ENCODE results near the gene BOC. TPM values are rescaled to one million over a fixed set of nuclear protein-coding genes. Genes with fewer than 3 reads are reported as not detected.
A peak's percentile ranks its signal among the peaks of the same experiment; 100 is the strongest.

Gene BOC
- total RNA-seq, 1 donor = 16.9 TPM

GRCh38 chr3:113253702-113254101 lies 42.3 kb downstream of the BOC start:
- no peak for TF ChIP-seq CTCF (IDR thresholded peaks at IDR 0.05; ENCODE audit: insufficient read depth, low read length)
- no peak overlapping the region for H3K4me3 ChIP-seq (ENCODE audit: low read depth, low read length)
- DNase-seq (ENCODE audit: low read depth) = no peak

GRCh38 chr3:113254171-113254947 lies 43.0 kb downstream of the BOC start:
- H3K4me3 ChIP-seq (ENCODE audit: low read depth, low read length) = no peak overlapping the region
- peak; percentile 62 for DNase-seq (ENCODE audit: low read depth)
- TF ChIP-seq CTCF (IDR thresholded peaks at IDR 0.05; ENCODE audit: insufficient read depth, low read length) = no peak

GRCh38 chr3:113255100-113255853 lies 43.9 kb downstream of the BOC start:
- no peak for DNase-seq (ENCODE audit: low read depth)
- no peak for TF ChIP-seq CTCF (IDR thresholded peaks at IDR 0.05; ENCODE audit: insufficient read depth, low read length)

GRCh38 chr3:113255854-113256615 lies 44.7 kb downstream of the BOC start:
- H3K4me3 ChIP-seq (ENCODE audit: low read depth, low read length) = no peak overlapping the region
- DNase-seq (ENCODE audit: low read depth) = no peak
- TF ChIP-seq CTCF (IDR thresholded peaks at IDR 0.05; ENCODE audit: insufficient read depth, low read length) = no peak

More at GRCh38 chr3:113255100-113255853, 43.9 kb downstream of the BOC start:
- no peak overlapping the region for H3K4me3 ChIP-seq (ENCODE audit: low read depth, low read length)

GRCh38 chr3:113258361-113258760 lies 47.0 kb downstream of the BOC start:
- peak; percentile 24 for DNase-seq (ENCODE audit: low read depth)
- H3K4me3 ChIP-seq (ENCODE audit: low read depth, low read length) = no peak overlapping the region

More at GRCh38 chr3:113258361-113258760, 47.0 kb downstream of the BOC start:
- peak; percentile 38 for TF ChIP-seq CTCF (IDR thresholded peaks at IDR 0.05; ENCODE audit: insufficient read depth, low read length)

Measured in fibroblast of the aortic adventitia (primary cell).